ENCODE measurements around the gene RPL27. TPM values are rescaled to one million over a fixed set of nuclear protein-coding genes. Genes with fewer than 3 reads are reported as not detected.

RPL27 gene
- total and polyA plus RNA-seq, 2 of the 8 experiments (the other 6 are each of a cell fraction or from before 2014, with no cell fraction given): 1,415 to 3,779 TPM

DNA sequence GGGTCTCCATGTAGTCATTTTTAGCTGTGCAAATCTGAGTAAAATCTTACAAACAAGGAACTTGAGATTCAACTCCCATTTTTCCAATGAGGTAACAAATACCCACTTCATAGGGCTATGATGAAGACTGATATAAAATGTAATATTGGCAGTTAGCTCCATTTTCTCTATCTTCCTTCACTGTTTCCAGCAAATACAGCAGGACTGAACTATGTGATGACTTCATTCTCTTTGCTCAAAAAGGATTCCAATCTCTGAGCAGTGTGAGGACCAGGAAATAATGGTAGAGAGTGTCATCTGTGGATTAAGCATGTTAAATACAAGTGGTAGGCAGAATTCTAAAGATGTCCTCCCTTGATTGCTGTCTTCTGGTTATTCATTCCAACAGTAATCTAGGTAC, 45.1 kb downstream of the RPL27 start:
- H2BK5ac ChIP-seq (ENCODE audit: low read depth, low read length): 0 out of 2 replicates have a peak overlapping the region, but pooled peaks have one; percentile 40
- POLR2A ChIA-PET (ENCODE audit: partially characterized antibody): interaction anchor here (1.0 to 5.6 kb wide), 7 partner anchors 9 to 272 kb away, joined by 3 to 61 read pairs (median 8); partner anchors contain the start of genes RND2, RPL27 and VAT1
- H2AK5ac ChIP-seq (ENCODE audit: low read depth, low read length): no peak overlapping the region
- no peak overlapping the region for H2BK15ac ChIP-seq (ENCODE audit: low read length)
- H3K4me1 ChIP-seq (replicated peaks in 1 of 4; ENCODE audit: control insufficient read depth in 3 of 4, insufficient read depth in 4 of 4, low read length in 3 of 4): peaks cover 1 to 32% (median 22%) of the 10 kb centered on the region in 4 experiments
- CTCF ChIA-PET (ENCODE audit: partially characterized antibody): interaction anchor here (0.9 to 3.7 kb wide), 9 partner anchors 8 to 39 kb away, joined by 3 to 21 read pairs (median 3); partner anchors contain the start of gene IFI35
- H4K20me1 ChIP-seq (replicated peaks in 1 of 2; ENCODE audit: control insufficient read depth in 1 of 2, insufficient read depth in 2 of 2, low read length in 2 of 2): no peaks in the 10 kb centered on the region
- H2BK120ac ChIP-seq (replicated peaks; ENCODE audit: low read depth, low read length): no peak overlapping the region
- DNase-seq (ENCODE audit: low read depth in 1 of 2, low spot score in 2 of 2) (no peak), FAIRE-seq (no peak)
- no peaks in the 10 kb centered on the region for H3K9me3 ChIP-seq (ENCODE audit: insufficient read depth in 2 of 2, low read depth in 1 of 2, low read length in 1 of 2)
- peak overlapping the region in 1 of 2 experiments; percentile 60; a peak in 1 of 4 replicates for H3K4me2 ChIP-seq (ENCODE audit: insufficient read depth in 1 of 2, low read depth in 2 of 2, low read length in 2 of 2)
- peaks cover 0 to 4% (median 0%) of the 10 kb centered on the region in 4 experiments; a peak in 3 of 8 replicates for H3K36me3 ChIP-seq (ENCODE audit: control insufficient read depth in 2 of 4, insufficient read depth in 4 of 4, low read length in 3 of 4)
- H3K79me1 ChIP-seq (ENCODE audit: low read depth, low read length): no peaks in the 10 kb centered on the region
- no peak overlapping the region for H2BK12ac ChIP-seq (ENCODE audit: low read depth, low read length)
- no peak overlapping the region for H4K91ac ChIP-seq (replicated peaks; ENCODE audit: insufficient read length, low read length)
- no peak overlapping the region for H3K23ac ChIP-seq (ENCODE audit: insufficient read length)
- no peak overlapping the region for H3K4me3 ChIP-seq (ENCODE audit: extremely low read depth in 1 of 4, insufficient read depth in 2 of 4, low read depth in 3 of 4, low read length in 4 of 4)
- TF ChIP-seq JUND (IDR thresholded peaks at IDR 0.05; ENCODE audit: low read length): no peak
- no peak for TF ChIP-seq NANOG (IDR thresholded peaks at IDR 0.05; ENCODE audit: insufficient read depth, low read depth, low read length, poor library complexity, severe bottlenecking)
- TF ChIP-seq RBBP5 (IDR thresholded peaks at IDR 0.05; ENCODE audit: borderline replicate concordance, low read depth, low read length): no peak
- TF ChIP-seq CREB1 (IDR thresholded peaks at IDR 0.05): no peak
- no peak for TF ChIP-seq RAD21 (IDR thresholded peaks at IDR 0.05 in 1 of 2, conservative IDR thresholded peaks at IDR 0.05 in 1 of 2; ENCODE audit: low read depth in 2 of 2, low read length in 2 of 2)
- TF ChIP-seq, protein P1, sequence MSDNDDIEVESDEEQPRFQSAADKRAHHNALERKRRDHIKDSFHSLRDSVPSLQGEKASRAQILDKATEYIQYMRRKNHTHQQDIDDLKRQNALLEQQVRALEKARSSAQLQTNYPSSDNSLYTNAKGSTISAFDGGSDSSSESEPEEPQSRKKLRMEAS (IDR thresholded peaks at IDR 0.05): no peak
- TF ChIP-seq CHD2 (IDR thresholded peaks at IDR 0.05; ENCODE audit: low read length): no peak
- TF ChIP-seq CBX8 (IDR thresholded peaks at IDR 0.05; ENCODE audit: borderline replicate concordance, low read depth, low read length): no peak
- no peak for TF ChIP-seq YY1 (IDR thresholded peaks at IDR 0.05; ENCODE audit: low read depth, low read length)
- no peak overlapping the region for H2BK20ac ChIP-seq (ENCODE audit: low read length)
- no peaks in the 10 kb centered on the region for H3K27me3 ChIP-seq (replicated peaks in 1 of 4; ENCODE audit: control insufficient read depth in 3 of 4, extremely low read depth in 1 of 4, insufficient read depth in 3 of 4, low read length in 3 of 4)
- H3K27ac ChIP-seq (ENCODE audit: low read depth, low read length): no peak overlapping the region
- no peak overlapping the region for H3K56ac ChIP-seq (replicated peaks; ENCODE audit: insufficient read length, low read depth, low read length)
- no peak overlapping the region for H3K14ac ChIP-seq (ENCODE audit: insufficient read length)
- no peak overlapping the region for H3K9ac ChIP-seq (replicated peaks in 1 of 4; ENCODE audit: extremely low read depth in 1 of 4, low read depth in 3 of 4, low read length in 3 of 4)
- H3K4ac ChIP-seq (replicated peaks; ENCODE audit: insufficient read length, low read depth, low read length): no peak overlapping the region
- H4K5ac ChIP-seq (ENCODE audit: insufficient read length, low read depth, low read length): no peak overlapping the region
- no peak overlapping the region for H2AFZ ChIP-seq (ENCODE audit: low read length)
- no peaks in the 10 kb centered on the region for H3K23me2 ChIP-seq (ENCODE audit: low read depth, low read length)
- H4K8ac ChIP-seq (ENCODE audit: extremely low read depth, insufficient read depth, low read length): no peak overlapping the region
- no peak overlapping the region for H3K18ac ChIP-seq (ENCODE audit: extremely low read depth, low read length)
- no peaks in the 10 kb centered on the region for H3K79me2 ChIP-seq (ENCODE audit: control insufficient read depth in 1 of 2, insufficient read depth in 2 of 2, low read length in 2 of 2)

Data from H1 (cell line).